Adrenal gland (tissue), 5 donors: ENCODE measurements around the gene SCYGR3.

Experiments
- CTCF ChIP-seq, 6 experiments: fragments of 450-650 bp in 4 of 6; fragments of 200-600 bp in 2 of 6; sonication (generic) in 1 of 6; IDR thresholded peaks; 1 replicate in 5 of 6; 2 replicates in 1 of 6; pipeline versions ENCODE4 v1.5.1 to v1.8.0; 2016 to 2021; ENCODE audit warnings: antibody characterized with exemption in 6 of 6, mild to moderate bottlenecking in 2 of 6, moderate library complexity in 1 of 6
- POLR2A ChIP-seq, 2 donors: fragments of 450-650 bp; IDR thresholded peaks; one replicate each; pipeline ENCODE4 v1.6.1; 2017; ENCODE audit warnings: antibody characterized with exemption in 2 of 2, mild to moderate bottlenecking in 2 of 2, moderate library complexity in 1 of 2
- donor health status: DM: no; HTN: no; CAD: no.

- TF ChIP-seq CTCF (IDR thresholded peaks at IDR 0.05) = no peak
- no peak for TF ChIP-seq POLR2A (IDR thresholded peaks at IDR 0.05)
Measured at GRCh38 chr2:227615906-227616305, 1.3 kb upstream of the SCYGR3 start.
